IMR-90 (cell line): Measurements from ENCODE around the gene UGT1A1. TPM values are rescaled to one million over a fixed set of nuclear protein-coding genes. Genes with fewer than 3 reads are reported as not detected.

Experiments
- ATAC-seq: fragments of 200-7000 bp; cut with Tn5 transposase; 2 replicates; pipeline ENCODE4 v1.9.1; 2020; ENCODE audit warnings: low read depth, mild to moderate bottlenecking, moderate library complexity
- BruUV-seq: library from RNA; stranded (reverse); fragments of 400-500 nt; replicated peaks from 2 replicates; lab custom pipeline; 2021; lab: Mats Ljungman, UMichigan
- CTCF ChIA-PET: fragments of 300-600 bp; formaldehyde crosslinking; extraction: SDS; loops from one replicate; lab custom pipeline; 2021; ENCODE audit warnings: antibody characterized with exemption; lab: Yijun Ruan, JAX
- POLR2A ChIA-PET: fragments of 300-600 bp; sonication (Branson Sonifier 250); formaldehyde crosslinking; loops from one replicate; lab custom pipeline; 2022; ENCODE audit warnings: antibody characterized with exemption; ENCODE audit not compliant: unreplicated experiment; lab: Charles Lee
- DNase-seq: peaks from one replicate; pipeline ENCODE4 v3.0.0; 2013
- H2AFZ ChIP-seq: replicated peaks from 2 replicates; pipeline ENCODE3; 2013; ENCODE audit warnings: low read length, mild to moderate bottlenecking; ENCODE audit not compliant: poor library complexity
- H2AK5ac ChIP-seq: 2 replicates; pipeline ENCODE4 v1.6.1; 2013; ENCODE audit warnings: low read depth, low read length, inconsistent platforms
- H2AK9ac ChIP-seq: replicated peaks from 2 replicates; pipeline ENCODE3; 2013; ENCODE audit warnings: mild to moderate bottlenecking, low read depth, low read length, moderate library complexity; ENCODE audit not compliant: poor library complexity
- H2BK120ac ChIP-seq: 2 replicates; pipeline ENCODE4 v1.6.1; 2013; ENCODE audit warnings: low read depth, low read length, inconsistent platforms
- H2BK15ac ChIP-seq: 3 replicates; pipeline ENCODE4 v1.6.1; 2013; ENCODE audit warnings: low read depth, low read length, inconsistent platforms
- H2BK20ac ChIP-seq: 2 replicates; pipeline ENCODE4 v1.6.1; 2013; ENCODE audit warnings: low read depth, mild to moderate bottlenecking, inconsistent platforms, low read length, moderate library complexity
- H2BK5ac ChIP-seq: 2 replicates; pipeline ENCODE4 v1.6.1; 2013; ENCODE audit warnings: mild to moderate bottlenecking, low read depth, low read length, inconsistent platforms; ENCODE audit not compliant: poor library complexity, severe bottlenecking
- H3K14ac ChIP-seq: replicated peaks from 2 replicates; pipeline ENCODE4 v1.6.1; 2013; ENCODE audit warnings: low read depth, low read length, inconsistent platforms
- H3K18ac ChIP-seq: 2 replicates; pipeline ENCODE4 v1.6.1; 2013; ENCODE audit warnings: low read depth, low read length, control low read depth
- H3K23ac ChIP-seq: 2 replicates; pipeline ENCODE4 v1.6.1; 2013; ENCODE audit warnings: low read depth, low read length, inconsistent platforms
- H3K27ac ChIP-seq: 2 replicates; pipeline ENCODE4 v1.5.1; 2013; ENCODE audit warnings: mild to moderate bottlenecking, control low read depth, low read length; ENCODE audit not compliant: insufficient read depth
- H3K27me3 ChIP-seq: 2 replicates; pipeline ENCODE4 v1.6.1; 2013; ENCODE audit warnings: low read length; ENCODE audit not compliant: control insufficient read depth, insufficient read depth
- H3K36me3 ChIP-seq: 2 replicates; pipeline ENCODE4 v1.6.1; 2013; ENCODE audit warnings: low read length, mixed read lengths; ENCODE audit not compliant: control insufficient read depth, insufficient read depth
- H3K4ac ChIP-seq: 2 replicates; pipeline ENCODE4 v1.6.1; 2013; ENCODE audit warnings: low read depth, low read length, inconsistent platforms
- H3K4me1 ChIP-seq: 2 replicates; pipeline ENCODE4 v1.6.1; 2013; ENCODE audit warnings: low read length, mixed read lengths; ENCODE audit not compliant: control insufficient read depth, insufficient read depth
- H3K4me2 ChIP-seq: 2 replicates; pipeline ENCODE4 v1.6.1; 2013; ENCODE audit warnings: low read depth, mild to moderate bottlenecking, control low read depth, low read length, moderate library complexity
- H3K4me3 ChIP-seq: 2 replicates; pipeline ENCODE4 v1.5.1; 2013; ENCODE audit warnings: low read depth, mild to moderate bottlenecking, control low read depth, low read length, moderate library complexity; ENCODE audit not compliant: insufficient read depth
- H3K56ac ChIP-seq: 2 replicates; pipeline ENCODE4 v1.6.1; 2013; ENCODE audit warnings: low read length, inconsistent platforms; ENCODE audit not compliant: insufficient read depth; ENCODE audit errors: extremely low read depth
- H3K79me1 ChIP-seq, 2 experiments: 2 replicates each; pipeline ENCODE4 v1.6.1; 2013; ENCODE audit warnings: low read length in 2 of 2, inconsistent platforms in 1 of 2, low read depth in 1 of 2
- H3K9ac ChIP-seq: 2 replicates; pipeline ENCODE4 v1.6.1; 2013; ENCODE audit warnings: low read depth, low read length, control low read depth
- H3K9me1 ChIP-seq: 2 replicates; pipeline ENCODE4 v1.6.1; 2013; ENCODE audit warnings: low read length, inconsistent platforms; ENCODE audit not compliant: insufficient read depth
- H3K9me3 ChIP-seq: 2 replicates; pipeline ENCODE4 v1.6.1; 2013; ENCODE audit warnings: low read length; ENCODE audit not compliant: control insufficient read depth, insufficient read depth
- H4K20me1 ChIP-seq: 2 replicates; pipeline ENCODE4 v1.6.1; 2013; ENCODE audit warnings: low read length, inconsistent platforms; ENCODE audit not compliant: insufficient read depth
- H4K5ac ChIP-seq: 2 replicates; pipeline ENCODE4 v1.6.1; 2013; ENCODE audit warnings: mild to moderate bottlenecking, low read depth, low read length, control low read depth
- H4K8ac ChIP-seq, 2 experiments: 2 replicates each; pipeline ENCODE4 v1.6.1; 2013; ENCODE audit warnings: low read depth in 2 of 2, low read length in 2 of 2, control low read depth in 1 of 2, inconsistent platforms in 1 of 2
- H4K91ac ChIP-seq: 2 replicates; pipeline ENCODE4 v1.6.1; 2013; ENCODE audit warnings: low read depth, low read length, inconsistent platforms; ENCODE audit not compliant: insufficient read depth
- BHLHE40 ChIP-seq: fragments of 150-350 bp; IDR thresholded peaks from 2 replicates; pipeline ENCODE4 v1.6.1; 2016; ENCODE audit warnings: mild to moderate bottlenecking, low read depth, low read length
- CEBPB ChIP-seq: IDR thresholded peaks from 2 replicates; pipeline ENCODE4 v1.6.1; 2012; ENCODE audit warnings: low read depth, low read length, improper control_type of control experiment
- CHD1 ChIP-seq: IDR thresholded peaks from 2 replicates; pipeline ENCODE4 v1.6.1; 2012; ENCODE audit warnings: low read depth, low read length, improper control_type of control experiment
- CTCF ChIP-seq: conservative IDR thresholded peaks from 2 replicates; pipeline ENCODE4 v1.5.1; 2012; ENCODE audit warnings: mild to moderate bottlenecking, low read depth, low read length, improper control_type of control experiment
- ELK1 ChIP-seq: fragments of 150-350 bp; IDR thresholded peaks from 2 replicates; pipeline ENCODE4 v1.6.1; 2016; ENCODE audit warnings: low read depth, mild to moderate bottlenecking, low read length, moderate library complexity, borderline replicate concordance
- FOS ChIP-seq: fragments of 150-350 bp; IDR thresholded peaks from 2 replicates; pipeline ENCODE4 v1.6.1; 2016; ENCODE audit warnings: low read depth, low read length
- MAFK ChIP-seq: IDR thresholded peaks from 2 replicates; pipeline ENCODE4 v1.6.1; 2012; ENCODE audit warnings: low read depth, low read length, improper control_type of control experiment
- MAZ ChIP-seq: IDR thresholded peaks from 2 replicates; pipeline ENCODE4 v1.6.1; 2012; ENCODE audit warnings: low read depth, mild to moderate bottlenecking, low read length, improper control_type of control experiment, moderate library complexity, borderline replicate concordance
- MXI1 ChIP-seq: IDR thresholded peaks from 2 replicates; pipeline ENCODE4 v1.6.1; 2012; ENCODE audit warnings: low read depth, mild to moderate bottlenecking, low read length, moderate library complexity, borderline replicate concordance
- NFE2L2 ChIP-seq: fragments of 150-350 bp; IDR thresholded peaks from 2 replicates; pipeline ENCODE4 v1.6.1; 2016; ENCODE audit warnings: low read depth, mild to moderate bottlenecking, low read length
- POLR2A ChIP-seq: IDR thresholded peaks from 2 replicates; pipeline ENCODE4 v1.6.1; 2012; ENCODE audit warnings: mild to moderate bottlenecking, low read depth, low read length
- RAD21 ChIP-seq: IDR thresholded peaks from 2 replicates; pipeline ENCODE4 v1.6.1; 2012; ENCODE audit warnings: low read length, improper control_type of control experiment
- RCOR1 ChIP-seq: IDR thresholded peaks from 2 replicates; pipeline ENCODE4 v1.6.1; 2012; ENCODE audit warnings: mild to moderate bottlenecking, low read length, improper control_type of control experiment; ENCODE audit not compliant: insufficient replicate concordance
- RFX5 ChIP-seq: IDR thresholded peaks from 2 replicates; pipeline ENCODE4 v1.8.0; 2012; ENCODE audit warnings: low read depth, mild to moderate bottlenecking, low read length, moderate library complexity
- SMC3 ChIP-seq: fragments of 150-350 bp; IDR thresholded peaks from 2 replicates; pipeline ENCODE4 v1.6.1; 2016; ENCODE audit warnings: low read depth, mild to moderate bottlenecking, antibody characterized with exemption, low read length, moderate library complexity
- USF2 ChIP-seq: fragments of 150-350 bp; IDR thresholded peaks from 2 replicates; pipeline ENCODE4 v1.6.1; 2017; ENCODE audit warnings: mild to moderate bottlenecking, antibody characterized with exemption, low read length, low read depth
- WGBS, 2 experiments: methylation state at CpG; one replicate each; pipeline versions ENCODE4 v1.1.5 to v1.1.7; 2013; ENCODE audit warnings: missing lambda C conversion rate in 2 of 2; ENCODE audit not compliant: insufficient read length in 1 of 2; ENCODE audit errors: extremely low coverage in 2 of 2; 5-methylcytosine and 5-hydroxymethylcytosine counted together
- dilution Hi-C: fragments of 300-500 bp; cut with HindIII; formaldehyde crosslinking; loops from one replicate; pipeline ENCODE4 v1.14.3; 2018; ENCODE audit warnings: low sequenced_read_pairs; ENCODE audit not compliant: unreplicated experiment
- in situ Hi-C: fragments of 300-500 bp; cut with MboI; formaldehyde crosslinking; loops from 3 replicates; pipeline ENCODE4 v1.14.3; 2019; ENCODE audit warnings: low sequenced_read_pairs, inconsistent platforms, mixed read lengths
- intact Hi-C: fragments of 100-400 bp; cut with micrococcal nuclease; formaldehyde crosslinking; loops from 2 replicates; pipeline ENCODE4 v1.10.0; 2022
- polyA plus RNA-seq, 3 experiments: library from polyadenylated mRNA; depleted of rRNA; stranded (reverse); fragments of >200 nt; gene quantifications; 2 replicates each; pipeline ENCODE4 v1.2.3, GENCODE V29; 2012; ENCODE audit warnings: low replicate concordance in 1 of 3
- total RNA-seq: library from RNA; depleted of rRNA; stranded (reverse); fragments of >200 nt; gene quantifications from 2 replicates; pipeline ENCODE4 v1.2.3, GENCODE V29; 2012

The UGT1A1 gene
- total and polyA plus RNA-seq, 2 of the 4 experiments (the other 2 are of a cell fraction) = not detected

GRCh38 chr2:233802132-233802815 lies 42.2 kb downstream of the UGT1A1 start:
- Histone ChIP-seq H3K4ac (no peak overlapping the region), H3K27ac (no peak overlapping the region), H3K9me1 (no peaks in the 10 kb centered on the region), H3K56ac (no peak overlapping the region), H3K36me3 (no peaks in the 10 kb centered on the region), H4K5ac (no peak overlapping the region), H3K23ac (no peak overlapping the region), H4K91ac (no peak overlapping the region), H3K14ac (no peak overlapping the region), H3K4me3 (no peak overlapping the region), H2BK5ac (no peak overlapping the region), H2AFZ (no peak overlapping the region), H3K18ac (no peak overlapping the region), H3K27me3 (peaks cover 19% of the 10 kb centered on the region), H3K9me3 (no peaks in the 10 kb centered on the region; the same call in 1 of the 2 replicates), H3K4me2 (no peak overlapping the region), H2BK120ac (no peak overlapping the region), H3K9ac (no peak overlapping the region), H3K79me1 (no peaks in the 10 kb centered on the region), H2AK5ac (no peak overlapping the region), H2AK9ac (no peak overlapping the region), H2BK20ac (no peak overlapping the region), H4K8ac (no peak overlapping the region), H4K20me1 (no peaks in the 10 kb centered on the region), H2BK15ac (no peak overlapping the region), H3K4me1 (no peaks in the 10 kb centered on the region)
- ATAC-seq (no peak), DNase-seq (no peak)
- in situ Hi-C loops = no loop called here
- TF ChIP-seq MAZ (no peak), RCOR1 (no peak), CEBPB (no peak), USF2 (no peak), FOS (no peak), RAD21 (no peak), BHLHE40 (no peak), NFE2L2 (no peak), MXI1 (no peak), POLR2A (no peak), CTCF (no peak), SMC3 (no peak), CHD1 (no peak), RFX5 (no peak), ELK1 (no peak), MAFK (no peak)
- dilution Hi-C loops = no loop called here
- ChIA-PET CTCF (no interaction called here), POLR2A (no interaction called here)
- WGBS, 2 experiments = no CpG with 5 or more reads among the region's 3 CpGs
- no TSS peak for BruUV-seq
- intact Hi-C loops = no loop called here
